ENCODE measurements around the gene SFSWAP. TPM values are rescaled to one million over a fixed set of nuclear protein-coding genes. Genes with fewer than 3 reads are reported as not detected.

SFSWAP gene
- total and polyA plus RNA-seq, 2 of the 13 experiments (the other 11 are each of a cell fraction or from before 2014, with no cell fraction given), result 17.1 to 27.7 TPM

GRCh38 chr12:131700271-131700670, 10.6 kb upstream of the SFSWAP start:
- TF ChIP-seq MNT (IDR thresholded peaks at IDR 0.05), result no peak
- TF ChIP-seq, protein P1, sequence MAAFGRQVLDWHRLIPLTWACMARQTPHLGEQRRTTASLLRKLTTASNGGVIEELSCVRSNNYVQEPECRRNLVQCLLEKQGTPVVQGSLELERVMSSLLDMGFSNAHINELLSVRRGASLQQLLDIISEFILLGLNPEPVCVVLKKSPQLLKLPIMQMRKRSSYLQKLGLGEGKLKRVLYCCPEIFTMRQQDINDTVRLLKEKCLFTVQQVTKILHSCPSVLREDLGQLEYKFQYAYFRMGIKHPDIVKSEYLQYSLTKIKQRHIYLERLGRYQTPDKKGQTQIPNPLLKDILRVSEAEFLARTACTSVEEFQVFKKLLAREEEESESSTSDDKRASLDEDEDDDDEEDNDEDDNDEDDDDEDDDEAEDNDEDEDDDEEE (CRISPR knock-in tag; IDR thresholded peaks at IDR 0.05), result no peak
- no peak for TF ChIP-seq ZFYVE20 (CRISPR knock-in tag; IDR thresholded peaks at IDR 0.05; ENCODE audit: borderline replicate concordance, low read depth)
- TF ChIP-seq ZZZ3 (CRISPR knock-in tag; IDR thresholded peaks at IDR 0.05; ENCODE audit: borderline replicate concordance), result no peak
- no peak for TF ChIP-seq ZNF143 (CRISPR knock-in tag; IDR thresholded peaks at IDR 0.05)
- no peak for TF ChIP-seq ZNF564 (CRISPR knock-in tag; IDR thresholded peaks at IDR 0.05)
- Histone ChIP-seq H2AFZ (ENCODE audit: low read length) (no peak overlapping the region), H3K36me3 (replicated peaks in 1 of 2; ENCODE audit: control insufficient read depth in 1 of 2, insufficient read depth in 2 of 2, low read length in 2 of 2) (no peaks in the 10 kb centered on the region), H4K20me1 (ENCODE audit: insufficient read depth, low read length) (no peaks in the 10 kb centered on the region), H3K79me2 (ENCODE audit: insufficient read depth, low read length) (no peaks in the 10 kb centered on the region), H3K27ac (ENCODE audit: extremely low read length, insufficient read depth, low read length) (no peak overlapping the region), H3K9ac (ENCODE audit: insufficient read depth, low read depth, low read length) (no peak overlapping the region), H3K27me3 (ENCODE audit: control insufficient read depth in 1 of 2, insufficient read depth in 2 of 2, low read length in 2 of 2) (peaks cover 0 to 35% of the 10 kb centered on the region in 2 experiments; a peak in 4 of 5 replicates), H3K4me2 (ENCODE audit: low read depth, low read length) (no peak overlapping the region), H3K9me3 (ENCODE audit: low read length) (peaks cover 5% of the 10 kb centered on the region), H3K4me3 (replicated peaks in 1 of 3; ENCODE audit: insufficient read depth in 1 of 3, low read depth in 2 of 3, low read length in 3 of 3) (no peak overlapping the region), H3K4me1 (ENCODE audit: insufficient read depth, low read length) (no peaks in the 10 kb centered on the region)
- POLR2A ChIA-PET, result no interaction called here
- CTCF ChIA-PET (ENCODE audit: low intra/inter-chr PET ratio, low total read pairs), result no interaction called here
- DNase-seq (ENCODE audit: low spot score), result no peak
- FAIRE-seq, result no peak
- ATAC-seq, result no peak
- intact Hi-C loops (cut with micrococcal nuclease; ENCODE audit: unreplicated experiment), result no loop called here
- WGBS (ENCODE audit: low lambda C conversion rate), result 10% methylated on average over 6 of the region's 8 CpGs
- in situ Hi-C loops (cut with HindIII; ENCODE audit: extremely low pct_ligation_motif_present, low pct_unique_long_range_greater_than_20kb), result no loop called here
- BruUV-seq (replicated peaks), result no TSS peak
